HEK293 (cell line): ENCODE results near the gene IDNK.

Experiments used
- CTCF ChIP-seq: fragments of 450-650 bp; formaldehyde crosslinking; IDR thresholded peaks from 2 replicates; pipeline ENCODE4 v1.5.1; 2016; ENCODE audit warnings: missing biosample characterization, missing genetic modification characterization
- ZNF140 ChIP-seq: fragments of 450-650 bp; formaldehyde crosslinking; IDR thresholded peaks from 2 replicates; pipeline ENCODE4 v1.5.1; 2016; ENCODE audit warnings: missing biosample characterization, missing genetic modification characterization
- ZNF280C ChIP-seq: fragments of 450-650 bp; formaldehyde crosslinking; IDR thresholded peaks from 2 replicates; pipeline ENCODE4 v1.5.1; 2016; ENCODE audit warnings: missing biosample characterization, missing genetic modification characterization
- ZNF311 ChIP-seq: fragments of 450-650 bp; formaldehyde crosslinking; IDR thresholded peaks from 2 replicates; pipeline ENCODE4 v1.5.1; 2017; ENCODE audit warnings: missing biosample characterization, missing genetic modification characterization, borderline replicate concordance
- ZNF391 ChIP-seq: fragments of 450-650 bp; formaldehyde crosslinking; IDR thresholded peaks from 2 replicates; pipeline ENCODE4 v1.5.1; 2016; ENCODE audit warnings: low read depth, missing biosample characterization, missing genetic modification characterization, borderline replicate concordance
- ZNF785 ChIP-seq: fragments of 450-650 bp; formaldehyde crosslinking; IDR thresholded peaks from 2 replicates; pipeline ENCODE4 v1.5.1; 2016; ENCODE audit warnings: missing biosample characterization, missing genetic modification characterization

GRCh38 chr9:83617299-83617698 is 5.6 kb upstream of the IDNK start:
- TF ChIP-seq ZNF280C (no peak), ZNF391 (tag by site-specific recombination) (no peak), ZNF785 (tag by site-specific recombination) (no peak), CTCF (tag by site-specific recombination) (no peak), ZNF311 (tag by site-specific recombination) (no peak), ZNF140 (no peak)
